ENCODE results near the gene ARPC1B.

Gene ARPC1B

GRCh38 chr7:99418260-99418659 is 43.7 kb downstream of the ARPC1B start:
- no peak for TF ChIP-seq CTCF (IDR thresholded peaks at IDR 0.05)
- Histone ChIP-seq H3K27ac (no peak overlapping the region), H3K4me3 (no peak overlapping the region)
- DNase-seq (ENCODE audit: low spot score): no peak

- H3K27ac ChIP-seq: no peak overlapping the region
Measured at GRCh38 chr7:99419323-99420021, 44.9 kb downstream of the ARPC1B start.

GRCh38 chr7:99420213-99420612 is 45.7 kb downstream of the ARPC1B start:
- H3K4me3 ChIP-seq: no peak overlapping the region
- no peak overlapping the region for H3K27ac ChIP-seq
- DNase-seq (ENCODE audit: low spot score): no peak
- TF ChIP-seq CTCF (IDR thresholded peaks at IDR 0.05): no peak

More at GRCh38 chr7:99419323-99420021, 44.9 kb downstream of the ARPC1B start:
- no peak overlapping the region for H3K4me3 ChIP-seq
- TF ChIP-seq CTCF (IDR thresholded peaks at IDR 0.05): no peak
- no peak for DNase-seq (ENCODE audit: low spot score)

GRCh38 chr7:99420986-99421385 is 46.5 kb downstream of the ARPC1B start:
- Histone ChIP-seq H3K4me3 (no peak overlapping the region), H3K27ac (no peak overlapping the region)
- no peak for DNase-seq (ENCODE audit: low spot score)
- TF ChIP-seq CTCF (IDR thresholded peaks at IDR 0.05): no peak

- no peak for TF ChIP-seq CTCF (IDR thresholded peaks at IDR 0.05)
- H3K27ac ChIP-seq: no peak overlapping the region
- DNase-seq (ENCODE audit: low spot score): no peak
- H3K4me3 ChIP-seq: no peak overlapping the region
Measured at GRCh38 chr7:99422186-99422585, 47.7 kb downstream of the ARPC1B start.

GRCh38 chr7:99422625-99423024 is 48.1 kb downstream of the ARPC1B start:
- DNase-seq (ENCODE audit: low spot score): no peak
- H3K4me3 ChIP-seq: no peak overlapping the region
- no peak for TF ChIP-seq CTCF (IDR thresholded peaks at IDR 0.05)
- no peak overlapping the region for H3K27ac ChIP-seq
